Testis (tissue), 3 donors: ENCODE data around the gene CHCHD6. TPM values are rescaled to one million over a fixed set of nuclear protein-coding genes. Genes with fewer than 3 reads are reported as not detected.

Source experiments
- DNase-seq: peaks from one replicate; pipeline ENCODE4 v3.0.0-alpha.2; 2019
- H3K27ac ChIP-seq, 2 donors: fragments of 200-600 bp; sonication (generic); one replicate each; pipeline ENCODE4 v1.5.1; 2019
- H3K27me3 ChIP-seq: fragments of 200-600 bp; sonication (generic); one replicate; pipeline ENCODE4 v1.5.1; 2019
- H3K36me3 ChIP-seq: fragments of 200-600 bp; sonication (generic); one replicate; pipeline ENCODE4 v1.5.1; 2017; ENCODE audit warnings: low read depth; ENCODE audit errors: missing control alignments
- H3K4me1 ChIP-seq: fragments of 200-600 bp; sonication (generic); one replicate; pipeline ENCODE4 v1.5.1; 2019
- H3K4me3 ChIP-seq, 2 donors: fragments of 200-600 bp; sonication (generic); one replicate each; pipeline ENCODE4 v1.5.1; 2017 to 2019
- H3K9me3 ChIP-seq: fragments of 200-600 bp; sonication (generic); one replicate; pipeline ENCODE4 v1.5.1; 2017
- POLR2A ChIP-seq: fragments of 450-650 bp; IDR thresholded peaks from one replicate; pipeline ENCODE4 v1.6.1; 2017; ENCODE audit warnings: antibody characterized with exemption, mild to moderate bottlenecking, moderate library complexity
- WGBS, 2 donors: methylation state at CpG; one replicate each; pipeline ENCODE4 v1.1.5; 2018; 5-methylcytosine and 5-hydroxymethylcytosine counted together
- intact Hi-C: fragments of 100-400 bp; cut with DNase I; formaldehyde crosslinking; loops from one replicate; pipeline ENCODE4 v1.15.1; 2023; ENCODE audit warnings: low total_unique reads
- polyA plus RNA-seq: library from polyadenylated mRNA; stranded (reverse); fragments of 350-450 nt; fragmentation: Illumina TruSeq; extraction: RNeasy Lipid Tissue Mini Kit (QIAGEN cat#74804); gene quantifications from one replicate; pipeline ENCODE4 v1.2.3, GENCODE V29; 2014; ENCODE audit warnings: low read depth, low replicate concordance; ENCODE audit not compliant: insufficient read depth
- total RNA-seq, 2 donors: library from RNA; depleted of rRNA; stranded (reverse); fragments of >200 nt; gene quantifications; one replicate each; pipeline ENCODE4 v1.2.3, GENCODE V29; 2016
- TF ChIP-seq, protein P1 (sequence below), 3 experiments: fragments of 450-650 bp in 2 of 3; fragments of 200-600 bp in 1 of 3; sonication (generic) in 1 of 3; IDR thresholded peaks; one replicate each; pipeline ENCODE4 v1.5.1; 2016 to 2019; ENCODE audit warnings: antibody characterized with exemption in 3 of 3, mild to moderate bottlenecking in 2 of 3, moderate library complexity in 1 of 3

Gene CHCHD6
- total and polyA plus RNA-seq, 3 donors from 2014 or later: 47.6 to 84.6 (median 49.9) TPM

DNA sequence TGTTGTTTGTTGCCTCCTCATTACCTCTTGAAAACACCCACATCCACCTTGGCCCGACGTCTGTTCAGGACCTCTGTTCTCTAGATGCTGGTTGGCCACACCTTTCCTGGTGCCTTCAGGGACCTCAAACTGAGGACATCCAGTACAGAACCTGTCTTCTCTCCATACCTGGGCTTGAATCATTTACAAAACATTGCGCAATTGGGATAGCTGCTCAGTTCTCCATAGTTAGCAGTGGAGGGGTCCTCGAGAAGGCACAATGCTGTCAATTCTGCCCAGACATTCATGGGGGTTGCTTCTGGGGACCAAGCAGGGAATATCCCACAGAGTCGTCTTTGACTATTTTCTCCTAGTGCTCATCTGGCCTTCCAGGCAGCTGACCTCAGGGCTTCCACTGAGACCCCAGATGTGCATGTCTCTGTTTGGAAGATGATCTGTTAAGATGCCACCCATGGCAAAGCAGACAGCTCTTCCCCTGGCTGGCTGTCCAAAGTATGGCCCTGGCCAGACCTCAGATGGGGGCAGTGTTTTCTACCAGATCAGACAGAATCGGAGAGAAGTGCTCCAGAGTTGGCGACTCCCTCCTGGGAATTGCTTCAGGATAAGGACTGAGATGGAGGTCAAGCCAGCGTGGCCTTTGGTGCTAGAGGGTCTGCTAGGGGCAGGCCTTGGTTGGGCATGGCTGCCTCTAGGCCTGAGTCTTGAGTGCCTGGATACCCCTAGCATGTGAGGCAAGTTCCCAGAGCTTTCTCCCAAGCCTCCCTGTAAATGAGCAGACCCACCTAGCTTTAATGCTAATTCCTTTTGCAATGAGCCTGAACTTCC lies 46.1 kb downstream of the CHCHD6 start:
- Histone ChIP-seq H3K9me3 (no peaks in the 10 kb centered on the region), H3K27me3 (no peaks in the 10 kb centered on the region), H3K4me1 (peaks cover 19% of the 10 kb centered on the region), H3K4me3 (no peak overlapping the region), H3K27ac (no peak overlapping the region), H3K36me3 (no peaks in the 10 kb centered on the region)
- DNase-seq: no peak
- WGBS, 2 donors: 89 to 93% methylated on average over 8 of the region's 8 CpGs
- TF ChIP-seq, protein P1, sequence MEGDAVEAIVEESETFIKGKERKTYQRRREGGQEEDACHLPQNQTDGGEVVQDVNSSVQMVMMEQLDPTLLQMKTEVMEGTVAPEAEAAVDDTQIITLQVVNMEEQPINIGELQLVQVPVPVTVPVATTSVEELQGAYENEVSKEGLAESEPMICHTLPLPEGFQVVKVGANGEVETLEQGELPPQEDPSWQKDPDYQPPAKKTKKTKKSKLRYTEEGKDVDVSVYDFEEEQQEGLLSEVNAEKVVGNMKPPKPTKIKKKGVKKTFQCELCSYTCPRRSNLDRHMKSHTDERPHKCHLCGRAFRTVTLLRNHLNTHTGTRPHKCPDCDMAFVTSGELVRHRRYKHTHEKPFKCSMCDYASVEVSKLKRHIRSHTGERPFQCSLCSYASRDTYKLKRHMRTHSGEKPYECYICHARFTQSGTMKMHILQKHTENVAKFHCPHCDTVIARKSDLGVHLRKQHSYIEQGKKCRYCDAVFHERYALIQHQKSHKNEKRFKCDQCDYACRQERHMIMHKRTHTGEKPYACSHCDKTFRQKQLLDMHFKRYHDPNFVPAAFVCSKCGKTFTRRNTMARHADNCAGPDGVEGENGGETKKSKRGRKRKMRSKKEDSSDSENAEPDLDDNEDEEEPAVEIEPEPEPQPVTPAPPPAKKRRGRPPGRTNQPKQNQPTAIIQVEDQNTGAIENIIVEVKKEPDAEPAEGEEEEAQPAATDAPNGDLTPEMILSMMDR (IDR thresholded peaks at IDR 0.05): no peak
- no peak for TF ChIP-seq POLR2A
- intact Hi-C loops: loop anchor here (5.0 kb wide), 1 partner anchor 232 kb away; the partner anchor contains the start of gene PLXNA1

DNA sequence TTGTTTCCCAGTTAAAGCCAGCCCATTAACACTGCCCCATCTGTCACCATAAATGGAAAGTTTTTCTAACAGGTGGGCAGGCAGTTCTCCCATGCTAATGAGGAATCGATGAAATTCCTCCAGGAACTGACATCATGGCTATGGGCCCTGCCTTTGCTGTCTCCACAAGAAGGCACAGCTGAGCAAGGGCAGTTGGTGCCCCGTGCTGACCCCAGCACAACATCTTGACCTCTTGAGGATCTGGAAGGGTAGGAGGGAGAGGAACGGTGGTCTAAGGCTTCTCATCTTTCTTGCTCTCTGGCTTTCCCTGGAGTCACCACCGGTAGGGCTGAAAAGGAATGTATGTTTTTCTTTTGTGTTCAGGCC lies 46.7 kb downstream of the CHCHD6 start:
- Histone ChIP-seq H3K4me1 (peaks cover 13% of the 10 kb centered on the region), H3K4me3 (no peak overlapping the region), H3K27ac (no peak overlapping the region), H3K27me3 (no peaks in the 10 kb centered on the region), H3K9me3 (no peaks in the 10 kb centered on the region), H3K36me3 (no peaks in the 10 kb centered on the region)
- 54 to 60% methylated on average over 4 of the region's 4 CpGs for WGBS, 2 donors
- no peak for DNase-seq
- intact Hi-C loops: loop anchor here (5.0 kb wide), 1 partner anchor 232 kb away; the partner anchor contains the start of gene PLXNA1
- TF ChIP-seq, protein P1 (IDR thresholded peaks at IDR 0.05): no peak
- no peak for TF ChIP-seq POLR2A

DNA sequence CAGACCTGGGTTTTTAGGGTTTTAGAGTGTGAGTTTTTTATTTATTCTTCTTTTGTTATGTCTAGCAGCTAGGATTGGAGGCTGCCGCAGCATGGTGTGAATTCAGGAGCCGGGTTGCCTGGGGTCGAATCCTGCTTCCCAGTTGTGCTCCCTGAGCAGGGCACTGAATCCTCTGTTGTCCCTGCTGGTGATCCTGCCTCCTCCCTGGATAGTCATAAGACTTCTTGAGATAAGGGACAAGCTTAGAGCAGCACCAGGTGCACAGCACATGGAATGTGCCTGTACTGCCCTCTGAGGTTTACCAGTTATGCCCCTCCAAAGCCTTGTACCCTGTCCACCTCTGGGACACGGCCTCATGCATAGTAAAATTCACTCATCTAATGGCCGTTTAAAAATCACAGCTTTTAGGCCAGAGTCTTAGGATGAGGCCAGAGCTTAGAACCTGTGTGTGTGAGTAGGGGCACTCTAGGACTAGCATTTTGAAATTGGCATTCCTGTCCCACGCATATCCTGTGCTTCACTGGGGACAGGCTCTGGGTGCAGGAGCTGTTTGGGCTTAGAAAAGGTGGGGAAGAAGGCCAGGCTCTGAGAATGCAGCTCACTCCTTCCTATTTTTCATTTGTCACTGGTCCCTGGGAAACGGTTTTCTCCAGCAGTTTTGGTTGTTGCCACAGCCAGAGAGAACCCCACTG lies 47.7 kb downstream of the CHCHD6 start:
- 70 to 98% methylated on average over 6 to 7 of the region's 7 CpGs for WGBS, 2 donors
- H3K4me3 ChIP-seq: no peak overlapping the region
- peaks cover 4% of the 10 kb centered on the region for H3K4me1 ChIP-seq
- intact Hi-C loops: loop anchor here (5.0 kb wide), 1 partner anchor 231 kb away; the partner anchor contains the start of gene PLXNA1
- H3K27ac ChIP-seq: no peak overlapping the region
- H3K9me3 ChIP-seq: no peaks in the 10 kb centered on the region
- no peaks in the 10 kb centered on the region for H3K36me3 ChIP-seq
- TF ChIP-seq, protein P1 (IDR thresholded peaks at IDR 0.05): no peak
- no peak for TF ChIP-seq POLR2A
- no peak for DNase-seq
- H3K27me3 ChIP-seq: no peaks in the 10 kb centered on the region

DNA sequence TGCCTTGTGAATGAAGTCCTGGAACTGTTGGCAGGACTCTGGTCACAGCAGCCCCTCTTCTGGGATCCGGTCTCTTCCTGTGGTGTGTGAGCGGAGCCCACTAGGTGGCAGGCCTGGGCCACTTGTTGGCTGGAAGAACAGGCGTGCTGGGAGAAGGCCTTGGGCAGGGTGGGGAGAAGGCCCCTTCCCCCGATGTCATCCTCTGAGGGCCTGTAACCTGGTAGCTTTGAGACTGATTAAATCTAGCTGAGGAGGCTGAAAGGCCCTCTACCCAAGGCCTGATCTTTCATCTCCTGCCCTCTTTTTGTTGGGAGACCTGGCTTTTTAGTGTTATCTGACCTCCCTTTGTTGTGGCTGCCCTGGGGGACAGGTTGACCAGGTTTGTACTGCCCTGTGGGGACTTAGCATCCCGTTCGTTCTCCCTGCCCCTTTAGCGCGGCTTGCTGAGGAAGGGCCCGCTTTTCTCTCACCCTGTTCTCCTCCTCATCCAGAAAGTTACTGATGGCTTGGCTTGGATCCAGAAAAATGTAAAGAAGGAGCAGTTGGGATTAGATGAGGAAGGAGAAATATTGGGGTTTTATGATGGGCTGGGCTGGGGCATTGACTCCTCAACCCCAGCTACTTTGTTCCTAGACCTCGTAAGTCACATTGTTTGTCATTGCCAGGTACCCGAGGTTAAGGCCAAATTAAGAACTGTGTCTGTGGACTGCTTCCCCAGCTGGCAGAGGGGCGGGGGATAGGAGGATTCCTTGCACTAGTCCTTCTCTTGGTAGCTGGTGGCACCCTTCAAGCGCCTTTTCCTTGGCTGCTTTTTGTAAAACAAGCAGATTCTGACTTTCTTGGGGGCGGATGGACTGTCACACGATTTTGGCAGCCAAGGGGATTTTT lies 48.5 kb downstream of the CHCHD6 start:
- Histone ChIP-seq H3K27me3 (no peaks in the 10 kb centered on the region), H3K27ac (no peak overlapping the region), H3K4me1 (no peaks in the 10 kb centered on the region), H3K9me3 (no peaks in the 10 kb centered on the region), H3K4me3 (no peak overlapping the region), H3K36me3 (no peaks in the 10 kb centered on the region)
- TF ChIP-seq POLR2A: no peak
- TF ChIP-seq, protein P1 (IDR thresholded peaks at IDR 0.05): peak; percentile 79 to 88 (median 81)
- intact Hi-C loops: loop anchor here (5.0 kb wide), 1 partner anchor 230 kb away; the partner anchor contains the start of gene PLXNA1
- DNase-seq: peak; percentile 86
- 58 to 62% methylated on average over 13 to 15 of the region's 15 CpGs for WGBS, 2 donors
